PC-9 (cell line): ENCODE measurements around the gene CLDN24. TPM values are rescaled to one million over a fixed set of nuclear protein-coding genes. Genes with fewer than 3 reads are reported as not detected.

Source experiments
- BruUV-seq: library from RNA; stranded (reverse); fragments of 400-500 nt; replicated peaks from 2 replicates; lab custom pipeline; 2021; lab: Mats Ljungman, UMichigan
- CTCF ChIA-PET: fragments of 300-600 bp; sonication (Branson Sonifier 250); formaldehyde crosslinking; loops from one replicate; lab custom pipeline; 2022; ENCODE audit warnings: antibody characterized with exemption; lab: Charles Lee
- POLR2A ChIA-PET: fragments of 300-600 bp; sonication (Branson Sonifier 250); formaldehyde crosslinking; loops from one replicate; lab custom pipeline; 2022; ENCODE audit warnings: antibody characterized with exemption; ENCODE audit not compliant: unreplicated experiment; lab: Charles Lee
- DNase-seq, 2 experiments: peaks; one replicate each; pipeline versions ENCODE4 v3.0.0 to v3.0.0-alpha.2; 2015 to 2022; ENCODE audit warnings: mixed read lengths in 1 of 2
- H2AFZ ChIP-seq: fragments of 200-600 bp; sonication (generic); 2 replicates; pipeline ENCODE4 v1.8.1; 2017; ENCODE audit warnings: antibody characterized with exemption
- H3F3A ChIP-seq: fragments of 200-600 bp; sonication (generic); 2 replicates; pipeline ENCODE4 v1.8.1; 2017; ENCODE audit warnings: antibody characterized with exemption, mild to moderate bottlenecking, low read depth; ENCODE audit not compliant: insufficient read depth
- H3K27ac ChIP-seq: fragments of 200-600 bp; sonication (generic); 2 replicates; pipeline ENCODE4 v1.6.1; 2016; ENCODE audit warnings: mixed run types
- H3K27me3 ChIP-seq: fragments of 200-600 bp; sonication (generic); 2 replicates; pipeline ENCODE4 v1.6.1; 2016; ENCODE audit warnings: low read depth, mixed run types; ENCODE audit not compliant: insufficient read depth
- H3K36me3 ChIP-seq: fragments of 200-600 bp; sonication (generic); 2 replicates; pipeline ENCODE4 v1.6.1; 2016; ENCODE audit warnings: low read depth, mixed run types
- H3K4me1 ChIP-seq: fragments of 200-600 bp; sonication (generic); replicated peaks from 2 replicates; pipeline ENCODE4 v1.6.1; 2016; ENCODE audit warnings: mixed run types; ENCODE audit not compliant: insufficient read depth
- H3K4me2 ChIP-seq: fragments of 200-600 bp; sonication (generic); 2 replicates; pipeline ENCODE4 v1.6.1; 2017; ENCODE audit warnings: mixed run types
- H3K4me3 ChIP-seq: fragments of 200-600 bp; sonication (generic); 2 replicates; pipeline ENCODE4 v1.6.1; 2016; ENCODE audit warnings: mixed run types
- H3K79me2 ChIP-seq: fragments of 200-600 bp; sonication (generic); 2 replicates; pipeline ENCODE4 v1.6.1; 2017; ENCODE audit warnings: low read depth, mixed run types
- H3K9me2 ChIP-seq: fragments of 200-600 bp; sonication (generic); 2 replicates; pipeline ENCODE4 v1.8.1; 2017; ENCODE audit warnings: mild to moderate bottlenecking; ENCODE audit not compliant: insufficient read depth
- H3K9me3 ChIP-seq: fragments of 200-600 bp; sonication (generic); 2 replicates; pipeline ENCODE4 v1.8.1; 2016; ENCODE audit warnings: low read depth; ENCODE audit not compliant: insufficient read depth
- H4K20me1 ChIP-seq: fragments of 200-600 bp; sonication (generic); 2 replicates; pipeline ENCODE4 v1.8.1; 2017; ENCODE audit not compliant: insufficient read depth
- CTCF ChIP-seq: fragments of 200-600 bp; sonication (generic); conservative IDR thresholded peaks from 2 replicates; pipeline ENCODE4 v1.6.1; 2017; ENCODE audit warnings: mixed run types, antibody characterized with exemption, mild to moderate bottlenecking, moderate library complexity
- EZH2 ChIP-seq: fragments of 200-600 bp; sonication (generic); IDR thresholded peaks from 2 replicates; pipeline ENCODE4 v1.8.0; 2017; ENCODE audit warnings: antibody characterized with exemption, low read depth
- intact Hi-C: fragments of 100-400 bp; cut with micrococcal nuclease; formaldehyde crosslinking; loops from one replicate; pipeline ENCODE4 v1.10.0; 2022; ENCODE audit not compliant: unreplicated experiment
- total RNA-seq: library from RNA; stranded (reverse); gene quantifications from 2 replicates; pipeline ENCODE4 v1.2.3, GENCODE V29; 2021

CLDN24 gene
- total RNA-seq, 1 experiment from 2014 or later: not detected

DNA sequence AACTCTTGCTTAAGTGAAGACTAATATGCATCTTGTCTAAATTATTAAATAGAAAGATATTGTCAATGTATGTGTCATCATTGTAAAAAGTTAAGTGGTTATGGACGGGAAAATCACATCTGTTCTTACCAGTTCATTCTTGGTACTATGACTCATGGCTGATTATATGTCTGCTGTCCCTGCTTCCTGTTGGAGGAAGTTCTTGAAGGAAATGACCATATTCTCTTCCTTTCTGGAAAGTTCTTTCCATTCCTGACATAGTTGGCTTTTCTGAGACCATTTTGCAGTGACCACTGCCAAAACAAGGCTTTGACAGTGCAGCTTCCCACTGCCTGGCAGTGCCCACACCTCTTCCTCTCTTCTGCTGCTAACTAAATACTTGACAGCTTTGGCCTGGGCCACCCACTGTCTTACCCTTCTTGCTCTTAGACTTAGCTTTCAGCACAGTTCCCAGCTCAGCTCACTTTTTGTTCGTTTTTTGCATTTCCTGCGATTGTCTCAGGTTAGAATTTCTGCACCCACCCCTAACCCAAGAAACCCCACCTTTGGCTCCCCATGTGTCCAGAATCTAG lies 13.2 kb upstream of the CLDN24 start:
- H3K9me3 ChIP-seq: no peaks in the 10 kb centered on the region
- H3K27ac ChIP-seq: no peak overlapping the region
- no peaks in the 10 kb centered on the region for H3K27me3 ChIP-seq
- TF ChIP-seq EZH2: no peak
- no peak for TF ChIP-seq CTCF
- H3K36me3 ChIP-seq: no peaks in the 10 kb centered on the region
- H3K9me2 ChIP-seq: no peaks in the 10 kb centered on the region
- H3K79me2 ChIP-seq: no peaks in the 10 kb centered on the region
- peak in 1 of 2 experiments; percentile 76 for DNase-seq
- no peaks in the 10 kb centered on the region for H3K4me1 ChIP-seq
- ChIA-PET CTCF (no interaction called here), POLR2A (no interaction called here)
- no peak overlapping the region for H3K4me3 ChIP-seq
- 0 out of 2 replicates have a peak, but pooled peaks cover 3% of the 10 kb centered on the region for H3F3A ChIP-seq
- H2AFZ ChIP-seq: no peak overlapping the region
- no peak overlapping the region for H3K4me2 ChIP-seq
- BruUV-seq: no TSS peak
- intact Hi-C loops: no loop called here
- no peaks in the 10 kb centered on the region for H4K20me1 ChIP-seq

- no peaks in the 10 kb centered on the region for H3K4me1 ChIP-seq
- intact Hi-C loops: no loop called here
- no peaks in the 10 kb centered on the region for H3K9me3 ChIP-seq
- CTCF ChIA-PET: no interaction called here
- H3K79me2 ChIP-seq: no peaks in the 10 kb centered on the region
- H3F3A ChIP-seq: 0 out of 2 replicates have a peak, but pooled peaks cover 3% of the 10 kb centered on the region
- H3K4me3 ChIP-seq: no peak overlapping the region
- TF ChIP-seq EZH2 (no peak), CTCF (no peak)
- no peak for DNase-seq
- H3K36me3 ChIP-seq: no peaks in the 10 kb centered on the region
- POLR2A ChIA-PET: no interaction called here
- BruUV-seq: no TSS peak
- H3K27ac ChIP-seq: no peak overlapping the region
- no peak overlapping the region for H3K4me2 ChIP-seq
- H2AFZ ChIP-seq: no peak overlapping the region
- no peaks in the 10 kb centered on the region for H4K20me1 ChIP-seq
- H3K9me2 ChIP-seq: no peaks in the 10 kb centered on the region
- no peaks in the 10 kb centered on the region for H3K27me3 ChIP-seq
Measured at GRCh38 chr4:183333983-183334382, 11.8 kb upstream of the CLDN24 start.

DNA sequence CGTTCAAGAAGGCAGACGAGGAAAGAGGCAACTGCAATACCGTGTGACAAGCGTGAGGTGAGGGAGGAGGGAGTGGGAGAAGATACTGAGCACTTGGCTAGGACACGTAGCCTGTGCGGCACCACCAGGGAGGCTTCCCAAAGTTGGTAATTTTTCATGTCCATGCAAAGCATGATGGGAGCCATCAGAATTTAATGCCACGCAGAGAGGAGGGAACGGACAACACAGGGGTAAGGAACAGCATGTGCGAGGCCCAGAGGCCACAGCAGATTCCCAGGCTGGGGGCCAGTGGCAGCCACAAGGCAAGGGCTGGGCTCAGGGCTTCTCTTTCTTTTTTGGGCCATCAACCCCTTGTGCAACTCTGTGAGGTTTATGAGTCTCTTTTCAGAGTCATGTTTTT lies 11.0 kb upstream of the CLDN24 start:
- ChIA-PET POLR2A (no interaction called here), CTCF (no interaction called here)
- H3K27me3 ChIP-seq: no peaks in the 10 kb centered on the region
- H3K36me3 ChIP-seq: no peaks in the 10 kb centered on the region
- H3K4me1 ChIP-seq: no peaks in the 10 kb centered on the region
- H3K27ac ChIP-seq: no peak overlapping the region
- H4K20me1 ChIP-seq: no peaks in the 10 kb centered on the region
- H3K9me3 ChIP-seq: no peaks in the 10 kb centered on the region
- H3F3A ChIP-seq: 0 out of 2 replicates have a peak, but pooled peaks cover 3% of the 10 kb centered on the region
- no peak overlapping the region for H3K4me3 ChIP-seq
- intact Hi-C loops: no loop called here
- H3K4me2 ChIP-seq: no peak overlapping the region
- no peaks in the 10 kb centered on the region for H3K79me2 ChIP-seq
- no peak for DNase-seq
- no peak overlapping the region for H2AFZ ChIP-seq
- H3K9me2 ChIP-seq: no peaks in the 10 kb centered on the region
- no TSS peak for BruUV-seq
- TF ChIP-seq CTCF (no peak), EZH2 (no peak)
